H9 (cell line): ENCODE results near the gene INPP5B. TPM values are rescaled to one million over a fixed set of nuclear protein-coding genes. Genes with fewer than 3 reads are reported as not detected.

Source experiments
- DNase-seq: peaks from one replicate; pipeline ENCODE4 v3.0.0-alpha.2; 2017
- H2AFZ ChIP-seq: one replicate; pipeline ENCODE4 v1.6.1; 2013; ENCODE audit warnings: mild to moderate bottlenecking, low read length, control low read depth, moderate library complexity
- H2AK5ac ChIP-seq: 2 replicates; pipeline ENCODE4 v1.6.1; 2013; ENCODE audit warnings: low read length, control low read depth, mixed read lengths; ENCODE audit not compliant: insufficient read length
- H2BK120ac ChIP-seq: one replicate; pipeline ENCODE4 v1.6.1; 2013; ENCODE audit warnings: low read depth, mild to moderate bottlenecking, low read length, control low read depth, inconsistent platforms; ENCODE audit not compliant: poor library complexity, severe bottlenecking
- H2BK12ac ChIP-seq: 2 replicates; pipeline ENCODE4 v1.6.1; 2013; ENCODE audit warnings: low read length, control low read depth, mixed read lengths, low read depth; ENCODE audit not compliant: insufficient read length
- H2BK15ac ChIP-seq: 2 replicates; pipeline ENCODE4 v1.6.1; 2013; ENCODE audit warnings: low read depth, low read length, control low read depth
- H2BK20ac ChIP-seq: one replicate; pipeline ENCODE4 v1.6.1; 2013; ENCODE audit warnings: low read depth, mild to moderate bottlenecking, low read length, control low read depth, inconsistent platforms; ENCODE audit not compliant: poor library complexity, severe bottlenecking
- H2BK5ac ChIP-seq: 2 replicates; pipeline ENCODE4 v1.6.1; 2013; ENCODE audit warnings: low read length, control low read depth, mixed read lengths; ENCODE audit not compliant: insufficient read length
- H3K14ac ChIP-seq: 2 replicates; pipeline ENCODE4 v1.6.1; 2013; ENCODE audit warnings: low read length, control low read depth; ENCODE audit not compliant: insufficient read depth
- H3K18ac ChIP-seq: 2 replicates; pipeline ENCODE4 v1.6.1; 2013; ENCODE audit warnings: low read depth, mild to moderate bottlenecking, mixed read lengths, low read length, control low read depth; ENCODE audit not compliant: insufficient read length
- H3K23ac ChIP-seq: 2 replicates; pipeline ENCODE4 v1.6.1; 2013; ENCODE audit warnings: low read length, control low read depth, mixed read lengths, low read depth; ENCODE audit not compliant: insufficient read length
- H3K23me2 ChIP-seq: 2 replicates; pipeline ENCODE4 v1.6.1; 2013; ENCODE audit warnings: low read depth, mild to moderate bottlenecking, mixed read lengths, low read length, control low read depth; ENCODE audit not compliant: insufficient read length, poor library complexity, severe bottlenecking
- H3K27ac ChIP-seq: 2 replicates; pipeline ENCODE4 v1.5.1; 2013; ENCODE audit warnings: low read length, control low read depth, mixed read lengths, low read depth; ENCODE audit not compliant: insufficient read length
- H3K27me3 ChIP-seq: 2 replicates; pipeline ENCODE4 v1.6.1; 2013; ENCODE audit warnings: low read length, control low read depth, inconsistent platforms; ENCODE audit not compliant: insufficient read depth
- H3K4ac ChIP-seq: 2 replicates; pipeline ENCODE4 v1.6.1; 2013; ENCODE audit warnings: low read depth, mild to moderate bottlenecking, control low read depth, inconsistent platforms, low read length, moderate library complexity
- H3K4me1 ChIP-seq: 2 replicates; pipeline ENCODE4 v1.6.1; 2013; ENCODE audit warnings: low read length, control low read depth, inconsistent platforms; ENCODE audit not compliant: insufficient read depth
- H3K4me2 ChIP-seq: 2 replicates; pipeline ENCODE4 v1.6.1; 2013; ENCODE audit warnings: low read length, control low read depth, mixed read lengths; ENCODE audit not compliant: insufficient read length, insufficient read depth
- H3K56ac ChIP-seq: 2 replicates; pipeline ENCODE4 v1.6.1; 2013; ENCODE audit warnings: low read depth, mild to moderate bottlenecking, mixed read lengths, low read length, control low read depth; ENCODE audit not compliant: insufficient read length
- H3K79me1 ChIP-seq: 2 replicates; pipeline ENCODE4 v1.6.1; 2013; ENCODE audit warnings: low read depth, mild to moderate bottlenecking, moderate library complexity, low read length, control low read depth, inconsistent platforms; ENCODE audit not compliant: insufficient read depth, poor library complexity, severe bottlenecking
- H3K79me2 ChIP-seq: 2 replicates; pipeline ENCODE4 v1.6.1; 2013; ENCODE audit warnings: low read length, control low read depth, inconsistent platforms; ENCODE audit not compliant: insufficient read depth
- H3K9ac ChIP-seq: 2 replicates; pipeline ENCODE4 v1.6.1; 2013; ENCODE audit warnings: low read length, control low read depth, mixed read lengths; ENCODE audit not compliant: insufficient read length; ENCODE audit errors: extremely low read depth
- H3K9me3 ChIP-seq: one replicate; pipeline ENCODE4 v1.6.1; 2013; ENCODE audit warnings: low read depth, low read length, inconsistent platforms; ENCODE audit not compliant: control insufficient read depth
- H3T11ph ChIP-seq: one replicate; pipeline ENCODE4 v1.6.1; 2013; ENCODE audit warnings: mild to moderate bottlenecking, low read length, control low read depth, inconsistent platforms
- H4K20me1 ChIP-seq: one replicate; pipeline ENCODE4 v1.6.1; 2013; ENCODE audit not compliant: control insufficient read depth, insufficient read length, insufficient read depth
- H4K5ac ChIP-seq: 2 replicates; pipeline ENCODE4 v1.6.1; 2013; ENCODE audit warnings: low read depth, mild to moderate bottlenecking, mixed read lengths, low read length, control low read depth; ENCODE audit not compliant: insufficient read length
- H4K8ac ChIP-seq: replicated peaks from 2 replicates; pipeline ENCODE4 v1.6.1; 2013; ENCODE audit warnings: low read length, control low read depth, mixed read lengths, low read depth; ENCODE audit not compliant: insufficient read length
- H4K91ac ChIP-seq: 2 replicates; pipeline ENCODE4 v1.6.1; 2013; ENCODE audit warnings: low read depth, mild to moderate bottlenecking, moderate library complexity, mixed read lengths, low read length, control low read depth; ENCODE audit not compliant: insufficient read length
- H3K27ac Mint-ChIP-seq, 3 experiments: 2 replicates in 2 of 3; 3 replicates in 1 of 3; pipeline ENCODE4 v1.8.0; 2020 to 2021; ENCODE audit warnings: mixed read lengths in 3 of 3, mild to moderate bottlenecking in 1 of 3, moderate library complexity in 1 of 3
- H3K27me3 Mint-ChIP-seq: 2 replicates; pipeline ENCODE4 v1.8.0; 2021; ENCODE audit warnings: low read depth, mild to moderate bottlenecking, moderate library complexity, mixed read lengths
- H3K36me3 Mint-ChIP-seq, 3 experiments: 2 replicates in 2 of 3; 3 replicates in 1 of 3; pipeline ENCODE4 v1.8.0; 2020 to 2021; ENCODE audit warnings: low read depth in 3 of 3, mixed read lengths in 3 of 3; ENCODE audit not compliant: insufficient read depth in 1 of 3
- H3K4me1 Mint-ChIP-seq, 2 experiments: 2 replicates each; pipeline ENCODE4 v1.8.0; 2020; ENCODE audit warnings: mixed read lengths in 2 of 2
- H3K4me3 Mint-ChIP-seq, 2 experiments: 2 replicates in 1 of 2; 3 replicates in 1 of 2; pipeline ENCODE4 v1.8.0; 2020 to 2021; ENCODE audit warnings: mild to moderate bottlenecking in 2 of 2, mixed read lengths in 2 of 2, moderate library complexity in 1 of 2
- H3K9me3 Mint-ChIP-seq, 2 experiments: 2 replicates in 1 of 2; 3 replicates in 1 of 2; pipeline ENCODE4 v1.8.0; 2020; ENCODE audit warnings: mild to moderate bottlenecking in 2 of 2, mixed read lengths in 2 of 2, moderate library complexity in 1 of 2
- CTCF ChIP-seq: fragments of 200-600 bp; sonication (generic); conservative IDR thresholded peaks from 3 replicates; pipeline ENCODE4 v1.8.0; 2021; ENCODE audit warnings: antibody characterized with exemption, mild to moderate bottlenecking
- WGBS: extraction: QIAGEN DNeasy Blood & Tissue Kit; methylation state at CpG from one replicate; pipeline ENCODE4 v1.1.7; 2013; ENCODE audit warnings: missing lambda C conversion rate, low lambda C conversion rate, mixed read lengths; ENCODE audit not compliant: insufficient read length; ENCODE audit errors: extremely low coverage; 5-methylcytosine and 5-hydroxymethylcytosine counted together
- total RNA-seq: library from RNA; stranded (reverse); gene quantifications from 2 replicates; pipeline ENCODE4 v1.2.1, GENCODE V29; 2021

INPP5B gene
- total RNA-seq, 1 experiment from 2014 or later: 28.2 TPM

- no peaks in the 10 kb centered on the region for H3K9me3 Mint-ChIP-seq
- no peaks in the 10 kb centered on the region for H3K4me1 ChIP-seq
- H2BK120ac ChIP-seq: no peak overlapping the region
- H3K27me3 ChIP-seq: no peaks in the 10 kb centered on the region
- H3K27ac Mint-ChIP-seq: peak overlapping the region; percentile 1 to 25 (median 17); a peak in 1 of 7 replicates
- no peak overlapping the region for H3K18ac ChIP-seq
- no peak overlapping the region for H2BK15ac ChIP-seq
- no peak overlapping the region for H3K56ac ChIP-seq
- no peaks in the 10 kb centered on the region; the same call in 1 of the 2 replicates for H3K79me2 ChIP-seq
- H3K4ac ChIP-seq: no peak overlapping the region
- 0 out of 7 replicates have a peak, but pooled peaks cover 0 to 4% (median 0%) of the 10 kb centered on the region in 3 experiments for H3K36me3 Mint-ChIP-seq
- H2AFZ ChIP-seq: no peak overlapping the region
- H4K91ac ChIP-seq: no peak overlapping the region
- H3K27me3 Mint-ChIP-seq: no peaks in the 10 kb centered on the region
- peaks cover 2 to 9% of the 10 kb centered on the region in 2 experiments for H3K4me1 Mint-ChIP-seq
- H4K5ac ChIP-seq: no peak overlapping the region
- H3K23me2 ChIP-seq: no peaks in the 10 kb centered on the region
- no peak overlapping the region for H3K27ac ChIP-seq
- H4K20me1 ChIP-seq: no peaks in the 10 kb centered on the region
- no peak overlapping the region for H3K23ac ChIP-seq
- H3T11ph ChIP-seq: no peak overlapping the region
- no CpG with 5 or more reads among the region's 4 CpGs for WGBS
- no peak for DNase-seq
- no peak for TF ChIP-seq CTCF
- no peaks in the 10 kb centered on the region for H3K9me3 ChIP-seq
- no peak overlapping the region for H3K9ac ChIP-seq
- peaks cover 3% of the 10 kb centered on the region for H3K79me1 ChIP-seq
- H2BK12ac ChIP-seq: no peak overlapping the region
- no peak overlapping the region for H3K4me3 Mint-ChIP-seq
- no peak overlapping the region for H4K8ac ChIP-seq
- no peak overlapping the region for H3K14ac ChIP-seq
- H3K4me2 ChIP-seq: no peak overlapping the region
- H2BK5ac ChIP-seq: no peak overlapping the region
- H2BK20ac ChIP-seq: no peak overlapping the region
- no peak overlapping the region for H2AK5ac ChIP-seq
These were observed 21.5 kb downstream of the INPP5B start for GRCh38 chr1:37925316-37925715.
